Sigmoid colon (tissue), 3 donors: Measurements from ENCODE around the gene SMPD2.

ENCODE experiments used
- POLR2A ChIP-seq, 2 donors: fragments of 450-650 bp; IDR thresholded peaks; one replicate each; pipeline ENCODE4 v1.6.1; 2016; ENCODE audit warnings: antibody characterized with exemption in 2 of 2, mild to moderate bottlenecking in 2 of 2, moderate library complexity in 2 of 2
- TF ChIP-seq, protein P1 (sequence below), 4 experiments: fragments of 450-650 bp in 3 of 4; fragments of 200-600 bp in 1 of 4; IDR thresholded peaks; one replicate each; pipeline ENCODE4 v1.5.1; 2016 to 2019; ENCODE audit warnings: antibody characterized with exemption in 4 of 4, mild to moderate bottlenecking in 3 of 4, moderate library complexity in 2 of 4

DNA sequence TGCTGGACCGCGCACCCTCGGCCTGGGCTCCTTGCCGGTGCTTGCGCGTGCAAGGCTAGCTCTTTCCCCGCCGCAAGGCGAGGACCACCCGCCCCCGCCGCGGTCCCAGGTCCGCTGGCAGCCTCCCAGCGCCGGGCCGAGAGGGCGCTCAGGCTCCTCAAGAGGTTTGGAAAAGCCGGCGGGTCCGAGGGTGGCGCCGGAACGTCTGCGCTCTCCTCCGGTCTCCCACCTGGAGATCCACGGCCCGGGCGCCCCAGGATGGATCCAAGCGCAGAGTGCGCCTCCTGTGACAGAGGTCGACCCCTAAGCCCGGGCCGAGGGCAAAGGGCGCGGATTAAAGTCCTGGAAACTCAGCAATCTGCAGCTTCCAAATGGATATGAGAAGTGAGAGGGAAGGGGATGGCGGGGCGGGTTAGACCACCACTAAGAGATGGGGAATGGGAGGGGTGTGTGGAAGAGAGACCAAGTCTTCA, 15.6 kb downstream of the SMPD2 start:
- TF ChIP-seq, protein P1, sequence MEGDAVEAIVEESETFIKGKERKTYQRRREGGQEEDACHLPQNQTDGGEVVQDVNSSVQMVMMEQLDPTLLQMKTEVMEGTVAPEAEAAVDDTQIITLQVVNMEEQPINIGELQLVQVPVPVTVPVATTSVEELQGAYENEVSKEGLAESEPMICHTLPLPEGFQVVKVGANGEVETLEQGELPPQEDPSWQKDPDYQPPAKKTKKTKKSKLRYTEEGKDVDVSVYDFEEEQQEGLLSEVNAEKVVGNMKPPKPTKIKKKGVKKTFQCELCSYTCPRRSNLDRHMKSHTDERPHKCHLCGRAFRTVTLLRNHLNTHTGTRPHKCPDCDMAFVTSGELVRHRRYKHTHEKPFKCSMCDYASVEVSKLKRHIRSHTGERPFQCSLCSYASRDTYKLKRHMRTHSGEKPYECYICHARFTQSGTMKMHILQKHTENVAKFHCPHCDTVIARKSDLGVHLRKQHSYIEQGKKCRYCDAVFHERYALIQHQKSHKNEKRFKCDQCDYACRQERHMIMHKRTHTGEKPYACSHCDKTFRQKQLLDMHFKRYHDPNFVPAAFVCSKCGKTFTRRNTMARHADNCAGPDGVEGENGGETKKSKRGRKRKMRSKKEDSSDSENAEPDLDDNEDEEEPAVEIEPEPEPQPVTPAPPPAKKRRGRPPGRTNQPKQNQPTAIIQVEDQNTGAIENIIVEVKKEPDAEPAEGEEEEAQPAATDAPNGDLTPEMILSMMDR (IDR thresholded peaks at IDR 0.05): no peak
- no peak for TF ChIP-seq POLR2A (IDR thresholded peaks at IDR 0.05)
